NOMO-1 treated with DMSO at 0.1 percent for 48 hours (cell line): ENCODE results near the gene RPP25.

Experiments used
- DNase-seq: peaks from one replicate; lab custom pipeline; 2025; ENCODE audit not compliant: unreplicated experiment; lab: John Stamatoyannopoulos, UW

The RPP25 gene

GRCh38 chr15:74956648-74957475, at the start of gene RPP25:
Gene RPP25, minus strand, starts transcription at chr15:74956772. Its CDS starts 189 bp downstream, at chr15:74956583.
- DNase-seq = peak; percentile 62

- DNase-seq = no peak
Measured at GRCh38 chr15:75002398-75002797, 45.8 kb upstream of the RPP25 start.

GRCh38 chr15:75001310-75001709, 44.7 kb upstream of the RPP25 start:
- no peak for DNase-seq

GRCh38 chr15:74997543-74997942, 41.0 kb upstream of the RPP25 start:
- DNase-seq = no peak

- no peak for DNase-seq
Measured at GRCh38 chr15:74997141-74997540, 40.6 kb upstream of the RPP25 start.

- DNase-seq = no peak
Measured at GRCh38 chr15:74995779-74996765, 39.5 kb upstream of the RPP25 start.

- peak; percentile 84 for DNase-seq
Measured at GRCh38 chr15:74995182-74995778, 38.7 kb upstream of the RPP25 start, which contains the start of gene SCAMP5. Gene SCAMP5, plus strand, starts transcription at chr15:74995563. Its CDS starts 16,277 bp downstream, at chr15:75011840.

- DNase-seq = no peak
Measured at GRCh38 chr15:74994685-74995084, 38.1 kb upstream of the RPP25 start.

- no peak for DNase-seq
Measured at GRCh38 chr15:74994236-74994635, 37.7 kb upstream of the RPP25 start.

- DNase-seq = no peak
Measured at GRCh38 chr15:74992619-74993018, 36.0 kb upstream of the RPP25 start.

GRCh38 chr15:74989527-74989926, 33.0 kb upstream of the RPP25 start:
- no peak for DNase-seq

- DNase-seq = peak; percentile 44
Measured at GRCh38 chr15:74988007-74988800, 31.6 kb upstream of the RPP25 start.

GRCh38 chr15:74983725-74984231, 27.2 kb upstream of the RPP25 start:
- DNase-seq = peak; percentile 68

- DNase-seq = peak; percentile 24
Measured at GRCh38 chr15:74982183-74982582, 25.6 kb upstream of the RPP25 start.

- no peak for DNase-seq
Measured at GRCh38 chr15:74978503-74978902, 21.9 kb upstream of the RPP25 start.

GRCh38 chr15:74978077-74978476, 21.5 kb upstream of the RPP25 start:
- no peak for DNase-seq

GRCh38 chr15:74977599-74977998, 21.0 kb upstream of the RPP25 start:
- DNase-seq = no peak

GRCh38 chr15:74976159-74976558, 19.6 kb upstream of the RPP25 start:
- DNase-seq = no peak

- no peak for DNase-seq
Measured at GRCh38 chr15:74967670-74968069, 11.1 kb upstream of the RPP25 start.

GRCh38 chr15:74964794-74965193, 8.2 kb upstream of the RPP25 start:
- no peak for DNase-seq
